Measurements from ENCODE around the gene DUSP22. TPM values are rescaled to one million over a fixed set of nuclear protein-coding genes. Genes with fewer than 3 reads are reported as not detected.

The DUSP22 gene
- total RNA-seq, 2 experiments from 2014 or later, result 38.1 to 47.8 TPM

- Mint-ChIP-seq H3K27me3 (no peaks in the 10 kb centered on the region), H3K27ac (no peak overlapping the region), H3K9me3 (ENCODE audit: low read depth) (no peaks in the 10 kb centered on the region), H3K36me3 (peaks cover 5% of the 10 kb centered on the region), H3K4me1 (peaks cover 66% of the 10 kb centered on the region), H3K4me3 (no peak overlapping the region)
- no peak for ATAC-seq
- CTCF ChIA-PET, result no interaction called here
- DNase-seq, result no peak
These were observed 34.5 kb upstream of the DUSP22 start for GRCh38 chr6:257774-258173.

DNA sequence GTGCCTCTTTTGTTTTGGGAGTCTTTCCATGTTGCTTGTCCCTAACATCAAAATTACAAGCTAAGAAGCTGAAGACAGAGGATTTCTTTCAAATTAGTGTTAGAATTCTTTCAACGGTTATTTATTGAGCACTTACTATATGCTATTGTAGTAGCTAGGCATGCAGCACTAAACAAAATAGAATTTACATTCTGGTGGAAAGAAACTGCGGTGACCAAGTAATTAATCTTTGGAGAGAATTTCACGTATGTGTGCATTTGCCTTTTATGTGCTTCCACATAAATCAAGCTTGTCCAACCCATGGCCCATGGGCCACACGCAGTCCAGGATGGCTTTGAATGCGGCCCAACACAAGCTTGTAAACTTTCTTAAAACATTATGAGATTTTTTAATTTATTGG is 33.0 kb upstream of the DUSP22 start:
- Mint-ChIP-seq H3K9me3 (ENCODE audit: low read depth) (no peaks in the 10 kb centered on the region), H3K27me3 (no peaks in the 10 kb centered on the region), H3K27ac (peak overlapping the region; percentile 92), H3K4me3 (no peak overlapping the region), H3K36me3 (peaks cover 5% of the 10 kb centered on the region), H3K4me1 (peaks cover 54% of the 10 kb centered on the region)
- ATAC-seq (no peak), DNase-seq (no peak)
- CTCF ChIA-PET, result interaction anchor here (0.7 to 2.0 kb wide), 5 partner anchors 34 to 70 kb away, joined by 3 to 5 read pairs (median 4); no protein-coding TSS in a partner anchor

DNA sequence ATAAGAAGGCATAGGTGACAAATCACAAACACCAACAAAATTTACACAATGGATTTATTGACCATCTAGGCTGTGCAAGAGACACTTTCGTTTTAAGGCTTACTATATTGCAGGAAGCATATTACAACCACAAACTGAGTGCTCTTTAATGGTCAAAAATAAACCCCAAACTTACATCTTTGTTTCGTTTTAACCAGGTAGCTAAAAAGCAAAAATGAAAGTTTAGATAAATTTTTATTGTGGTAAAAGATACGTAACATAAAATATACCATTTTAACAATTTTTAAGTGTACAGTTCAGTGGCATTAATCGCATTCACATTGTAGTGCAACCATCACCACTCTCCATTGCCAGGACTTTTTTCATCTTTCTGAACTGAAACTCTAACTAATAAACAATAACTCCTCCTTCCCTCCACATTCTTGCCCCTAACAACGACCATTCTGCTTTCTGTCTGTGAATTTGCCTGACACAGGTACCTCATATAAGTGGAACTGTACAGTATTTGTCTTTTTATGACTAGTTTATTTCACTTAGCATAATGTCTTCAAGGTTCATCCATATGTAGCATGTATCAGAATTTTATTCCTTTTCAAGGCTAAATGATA is 32.3 kb upstream of the DUSP22 start:
- Mint-ChIP-seq H3K4me1 (peaks cover 49% of the 10 kb centered on the region), H3K4me3 (peak overlapping the region; percentile 76), H3K27ac (peak overlapping the region; percentile 92), H3K9me3 (ENCODE audit: low read depth) (peaks cover 3% of the 10 kb centered on the region), H3K27me3 (no peaks in the 10 kb centered on the region), H3K36me3 (peaks cover 5% of the 10 kb centered on the region)
- CTCF ChIA-PET, result interaction anchor here (0.7 to 2.0 kb wide), 4 partner anchors 35 to 71 kb away, joined by 4 to 5 read pairs (median 4); no protein-coding TSS in a partner anchor
- DNase-seq (no peak), ATAC-seq (peak; percentile 77)

- Mint-ChIP-seq H3K4me1 (peaks cover 13% of the 10 kb centered on the region), H3K36me3 (peaks cover 5% of the 10 kb centered on the region), H3K4me3 (no peak overlapping the region), H3K9me3 (ENCODE audit: low read depth) (peaks cover 3% of the 10 kb centered on the region), H3K27ac (no peak overlapping the region), H3K27me3 (no peaks in the 10 kb centered on the region)
- CTCF ChIA-PET, result interaction anchor here (1.0 to 1.3 kb wide), 2 partner anchors 22 to 28 kb away, joined by 3 read pairs; partner anchors contain the start of gene DUSP22
- DNase-seq, result no peak
- no peak for ATAC-seq
These were observed 27.7 kb upstream of the DUSP22 start for GRCh38 chr6:264626-265025.

DNA sequence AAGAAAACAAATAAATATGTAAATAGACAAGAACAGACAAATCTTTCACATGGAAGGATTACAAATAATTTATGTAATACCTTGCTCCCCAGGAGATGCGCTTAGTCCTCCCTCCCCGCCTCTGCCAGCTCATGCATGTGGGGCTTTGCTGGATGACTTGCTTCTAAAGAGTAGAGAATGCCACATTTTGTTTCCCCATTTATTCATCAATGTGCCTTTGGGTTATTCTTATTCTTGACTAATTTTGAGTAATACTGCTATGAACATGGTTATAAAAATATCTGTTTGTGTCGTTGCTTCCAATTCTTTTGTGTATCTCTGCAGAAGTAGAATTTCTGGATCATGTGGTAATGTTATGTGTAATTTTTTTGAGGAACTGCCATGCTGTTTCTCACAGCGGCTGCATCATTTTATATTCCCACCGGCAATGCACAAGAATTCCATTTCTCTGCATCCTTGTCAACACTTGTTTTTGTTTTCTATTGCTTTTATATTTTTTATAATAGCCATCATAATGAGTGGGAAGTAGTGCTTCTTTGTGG is 23.8 kb upstream of the DUSP22 start:
- DNase-seq (no peak), ATAC-seq (no peak)
- H3K27me3 Mint-ChIP-seq, result peaks cover 2% of the 10 kb centered on the region
- peaks cover 12% of the 10 kb centered on the region for H3K36me3 Mint-ChIP-seq
- H3K9me3 Mint-ChIP-seq (ENCODE audit: low read depth), result peaks cover 5% of the 10 kb centered on the region
- H3K4me1 Mint-ChIP-seq, result peaks cover 12% of the 10 kb centered on the region
- CTCF ChIA-PET, result no interaction called here
- H3K27ac Mint-ChIP-seq, result no peak overlapping the region
- H3K4me3 Mint-ChIP-seq, result no peak overlapping the region

- peaks cover 2% of the 10 kb centered on the region for H3K9me3 Mint-ChIP-seq (ENCODE audit: low read depth)
- H3K4me1 Mint-ChIP-seq, result peaks cover 12% of the 10 kb centered on the region
- H3K36me3 Mint-ChIP-seq, result peaks cover 15% of the 10 kb centered on the region
- H3K4me3 Mint-ChIP-seq, result no peak overlapping the region
- no peak for DNase-seq
- no peak for ATAC-seq
- CTCF ChIA-PET, result interaction anchor here (1.2 kb wide), 1 partner anchor 11 kb away, joined by 3 read pairs; no protein-coding TSS in a partner anchor
- no peak overlapping the region for H3K27ac Mint-ChIP-seq
- peaks cover 8% of the 10 kb centered on the region for H3K27me3 Mint-ChIP-seq
These were observed 18.7 kb upstream of the DUSP22 start for GRCh38 chr6:273551-274058.

- Mint-ChIP-seq H3K4me3 (no peak overlapping the region), H3K4me1 (peaks cover 2% of the 10 kb centered on the region), H3K27ac (no peak overlapping the region), H3K36me3 (peaks cover 5% of the 10 kb centered on the region), H3K27me3 (peaks cover 6% of the 10 kb centered on the region), H3K9me3 (ENCODE audit: low read depth) (no peaks in the 10 kb centered on the region)
- ATAC-seq, result no peak
- no peak for DNase-seq
- CTCF ChIA-PET, result interaction anchor here (0.6 kb wide), 1 partner anchor 29 kb away, joined by 3 read pairs; no protein-coding TSS in a partner anchor
These were observed 14.5 kb upstream of the DUSP22 start for GRCh38 chr6:277746-278145.

DNA sequence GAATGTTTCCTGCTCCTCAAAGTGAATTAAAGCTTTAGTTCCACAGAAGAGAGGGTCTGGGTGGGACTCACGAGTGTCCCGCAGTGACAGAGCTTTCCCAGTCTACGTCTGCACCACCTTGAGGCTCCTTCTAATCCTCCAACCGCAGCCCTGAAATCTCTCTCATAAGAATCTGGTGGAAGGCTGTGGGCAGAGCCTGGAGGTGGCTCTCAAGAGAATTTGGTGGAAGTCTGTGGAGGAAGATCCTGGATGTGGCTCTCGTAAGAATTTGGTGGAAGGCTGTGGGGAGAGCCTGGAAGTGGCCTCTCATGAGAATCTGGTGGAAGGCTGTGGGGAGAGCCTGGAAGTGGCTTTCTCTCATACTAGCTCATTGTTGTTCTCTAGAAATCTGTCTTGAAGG is 13.8 kb upstream of the DUSP22 start:
- no peak for ATAC-seq
- peaks cover 3% of the 10 kb centered on the region for H3K36me3 Mint-ChIP-seq
- no peak for DNase-seq

DNA sequence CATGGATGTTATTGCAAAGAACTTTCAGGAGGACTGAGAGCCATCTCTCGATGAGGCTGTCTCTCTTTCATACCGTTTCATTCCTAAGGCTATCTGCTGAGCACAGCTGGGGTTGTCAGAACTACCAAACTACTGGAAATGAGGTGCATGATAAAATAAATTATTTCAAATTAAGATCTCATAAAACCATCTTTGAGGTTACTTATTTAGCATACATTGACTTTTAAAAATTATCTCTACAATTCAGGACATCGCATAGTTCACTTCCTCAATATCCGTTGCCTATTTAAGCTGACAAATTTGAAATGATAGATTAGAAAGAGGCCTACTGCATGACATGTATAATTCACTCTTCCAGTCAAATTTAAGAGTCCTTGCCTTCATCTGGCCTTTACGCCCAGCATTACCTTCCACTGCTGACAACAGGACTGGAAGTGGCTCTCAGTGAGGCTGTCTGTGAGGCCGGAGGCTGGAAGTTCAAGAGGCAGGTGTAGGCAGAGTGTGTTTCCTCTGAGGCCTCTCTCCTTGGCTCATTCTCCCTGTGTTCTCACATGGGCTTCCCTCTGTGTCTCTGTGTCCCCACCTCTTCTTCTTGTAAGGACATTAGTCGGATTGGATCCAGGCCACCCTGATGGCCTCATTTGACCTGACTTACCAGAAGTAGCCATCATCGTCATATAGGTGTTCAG is 12.8 kb upstream of the DUSP22 start:
- no peak for DNase-seq
- H3K4me1 Mint-ChIP-seq, result peaks cover 3% of the 10 kb centered on the region
- CTCF ChIA-PET, result no interaction called here
- H3K27me3 Mint-ChIP-seq, result peaks cover 6% of the 10 kb centered on the region
- no peak overlapping the region for H3K4me3 Mint-ChIP-seq
- H3K9me3 Mint-ChIP-seq (ENCODE audit: low read depth), result no peaks in the 10 kb centered on the region
- peaks cover 5% of the 10 kb centered on the region for H3K36me3 Mint-ChIP-seq
- no peak for ATAC-seq
- H3K27ac Mint-ChIP-seq, result no peak overlapping the region

More for the DNA sequence above, 13.8 kb upstream of the DUSP22 start:
- no peak overlapping the region for H3K27ac Mint-ChIP-seq
- no peaks in the 10 kb centered on the region for H3K9me3 Mint-ChIP-seq (ENCODE audit: low read depth)
- CTCF ChIA-PET, result interaction anchor here (0.6 kb wide), 1 partner anchor 28 kb away, joined by 3 read pairs; no protein-coding TSS in a partner anchor
- no peaks in the 10 kb centered on the region for H3K4me1 Mint-ChIP-seq
- peaks cover 6% of the 10 kb centered on the region for H3K27me3 Mint-ChIP-seq
- H3K4me3 Mint-ChIP-seq, result no peak overlapping the region

GRCh38 chr6:280775-281468 is 11.4 kb upstream of the DUSP22 start:
- Mint-ChIP-seq H3K4me1 (peaks cover 15% of the 10 kb centered on the region), H3K27ac (no peak overlapping the region), H3K36me3 (peaks cover 7% of the 10 kb centered on the region), H3K9me3 (ENCODE audit: low read depth) (no peaks in the 10 kb centered on the region), H3K4me3 (no peak overlapping the region), H3K27me3 (peaks cover 4% of the 10 kb centered on the region)
- no peak for ATAC-seq
- DNase-seq, result no peak
- CTCF ChIA-PET, result no interaction called here

DNA sequence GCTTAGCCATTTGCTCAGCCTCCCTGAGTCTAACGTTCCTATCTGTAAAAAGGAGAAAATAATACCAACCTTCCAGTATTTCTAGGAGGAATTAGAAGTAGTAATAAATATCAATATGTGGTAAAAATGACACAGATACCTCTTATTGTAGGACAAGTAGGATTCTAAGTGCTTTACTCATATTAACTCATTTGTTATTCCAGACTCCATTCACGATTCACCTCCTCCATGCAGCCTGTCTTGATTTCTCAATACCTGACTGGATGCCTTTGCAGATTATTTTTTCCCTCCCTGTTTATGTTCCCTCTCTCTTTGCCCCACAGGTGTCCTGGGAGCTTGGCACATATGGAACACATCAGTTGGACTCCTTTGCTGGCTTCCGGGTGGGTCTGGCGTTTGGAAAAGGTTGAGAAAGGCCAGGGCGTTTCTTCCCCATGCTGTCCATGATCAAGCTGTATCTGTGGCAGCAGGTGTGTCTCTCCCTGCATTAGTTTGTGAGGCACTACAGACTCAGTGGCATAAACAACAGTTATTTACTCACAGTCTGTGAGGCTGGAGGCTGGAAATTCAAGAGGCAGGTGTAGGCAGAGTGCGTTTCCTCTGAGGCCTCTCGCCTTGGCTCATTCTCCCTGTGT is 10.7 kb upstream of the DUSP22 start:
- CTCF ChIA-PET, result no interaction called here
- H3K4me1 Mint-ChIP-seq, result peaks cover 18% of the 10 kb centered on the region
- peaks cover 7% of the 10 kb centered on the region for H3K36me3 Mint-ChIP-seq
- DNase-seq (no peak), ATAC-seq (no peak)
- no peak overlapping the region for H3K4me3 Mint-ChIP-seq
- H3K27ac Mint-ChIP-seq, result no peak overlapping the region
- peaks cover 3% of the 10 kb centered on the region for H3K27me3 Mint-ChIP-seq
- no peaks in the 10 kb centered on the region for H3K9me3 Mint-ChIP-seq (ENCODE audit: low read depth)

- ATAC-seq, result no peak
- Mint-ChIP-seq H3K4me3 (no peak overlapping the region), H3K36me3 (peaks cover 7% of the 10 kb centered on the region), H3K27ac (no peak overlapping the region), H3K9me3 (ENCODE audit: low read depth) (no peaks in the 10 kb centered on the region), H3K27me3 (no peaks in the 10 kb centered on the region), H3K4me1 (peaks cover 26% of the 10 kb centered on the region)
- no peak for DNase-seq
- CTCF ChIA-PET, result no interaction called here
These were observed 10.0 kb upstream of the DUSP22 start for GRCh38 chr6:282177-282866.
